Pancreas (tissue), 10 donors: ENCODE measurements around the gene CHST8. TPM values are rescaled to one million over a fixed set of nuclear protein-coding genes. Genes with fewer than 3 reads are reported as not detected.

Experiments used
- ATAC-seq, 4 donors: fragments of 200-7000 bp; cut with Tn5 transposase; one replicate each; pipeline versions ENCODE4 v1.8.0 to v1.9.1; 2020; ENCODE audit warnings: mild to moderate bottlenecking in 4 of 4, moderate library complexity in 4 of 4
- DNase-seq, 6 donors: peaks; one replicate each; pipeline ENCODE4 v3.0.0-alpha.2; 2020
- FAIRE-seq: peaks from 2 replicates; lab custom pipeline; 2012; peaks lifted over from hg19 to GRCh38; lab: Jason Lieb, UNC
- H3K27ac ChIP-seq, 4 donors: fragments of 200-600 bp; sonication (generic); 1 replicate in 3 of 4; 2 replicates in 1 of 4; pipeline versions ENCODE4 v1.5.0 to v1.8.0; 2020
- H3K27me3 ChIP-seq, 4 donors: fragments of 200-600 bp; one replicate each; pipeline ENCODE4 v1.8.0; 2021
- H3K36me3 ChIP-seq, 3 donors: fragments of 200-600 bp; sonication (generic) in 1 of 3; one replicate each; pipeline versions ENCODE4 v1.5.0 to v1.8.0; 2020 to 2021
- H3K4me1 ChIP-seq, 3 donors: fragments of 200-600 bp; one replicate each; pipeline ENCODE4 v1.8.0; 2021
- H3K4me3 ChIP-seq, 4 donors: fragments of 200-600 bp; sonication (generic) in 2 of 4; one replicate each; pipeline versions ENCODE4 v1.5.0 to v1.8.0; 2020 to 2021
- H3K9me3 ChIP-seq, 4 donors: fragments of 200-600 bp; one replicate each; pipeline ENCODE4 v1.8.0; 2021
- CTCF ChIP-seq, 4 donors: fragments of 200-600 bp; sonication (generic) in 3 of 4; IDR thresholded peaks; one replicate each; pipeline versions ENCODE4 v1.5.0 to v1.8.0; 2021; ENCODE audit warnings: antibody characterized with exemption in 4 of 4
- WGBS, 2 donors: extraction: QIAGEN DNeasy Blood & Tissue Kit; methylation state at CpG; one replicate each; pipeline ENCODE4 v1.1.7; 2013; 5-methylcytosine and 5-hydroxymethylcytosine counted together
- intact Hi-C, 3 donors: fragments of 100-400 bp; cut with DNase I; formaldehyde crosslinking; loops; one replicate each; pipeline versions ENCODE4 v1.11.1 to v1.14.2; 2022
- polyA plus RNA-seq, 2 donors: library from polyadenylated mRNA; stranded (reverse); fragments of 200-250 nt; gene quantifications; one replicate each; pipeline ENCODE4 v1.2.3, GENCODE V29; 2013
- total RNA-seq, 6 donors: library from RNA; stranded (reverse); fragmentation: NEBNext Ultra II Directional in 4 of 6; extraction: Animal tissue kit (Norgen Biotek cat#: 25700) in 4 of 6; gene quantifications; one replicate each; pipeline versions ENCODE4 v1.2.1 to v1.2.4, GENCODE V29; 2021 to 2023
- donor health status: healthy with polysubstance abuse.
- donor health status: DM: no; HTN: no; CAD: no; lungs with moderate emphysema.
- donor health status: DM: no; HTN: no; CAD: no.
- donor health status: control.
- donor health status: control.
- donor health status: Bipolar disorder and iron deficiency.
- donor health status: DM: yes; HTN: yes; CAD: no.
- donor health status: DM: no; HTN: no; CAD: no.
- donor health status: DM: no; HTN: no; CAD: no.
- donor health status: DM: yes; HTN: yes; CAD: no.

The CHST8 gene
- total and polyA plus RNA-seq, 8 donors: 0.41 to 3.6 (median 0.89) TPM

- WGBS, 2 donors: 39 to 57% methylated on average over 5 of the region's 5 CpGs
- DNase-seq (no peak), FAIRE-seq (no peak), ATAC-seq (no peak)
- no peak overlapping the region for H3K27ac ChIP-seq
- intact Hi-C loops: no loop called here
- no peaks in the 10 kb centered on the region for H3K4me1 ChIP-seq
- no peaks in the 10 kb centered on the region for H3K36me3 ChIP-seq
- H3K27me3 ChIP-seq: no peaks in the 10 kb centered on the region
- TF ChIP-seq CTCF (IDR thresholded peaks at IDR 0.05): no peak
- H3K4me3 ChIP-seq: no peak overlapping the region
- no peaks in the 10 kb centered on the region for H3K9me3 ChIP-seq
These were observed 56.1 kb downstream of the CHST8 start for GRCh38 chr19:33677745-33678426.

GRCh38 chr19:33678796-33679585 lies 57.2 kb downstream of the CHST8 start:
- no peak for FAIRE-seq
- Histone ChIP-seq H3K27ac (no peak overlapping the region), H3K4me1 (no peaks in the 10 kb centered on the region), H3K36me3 (no peaks in the 10 kb centered on the region), H3K27me3 (no peaks in the 10 kb centered on the region), H3K4me3 (no peak overlapping the region), H3K9me3 (no peaks in the 10 kb centered on the region)
- 59 to 72% methylated on average over 12 of the region's 12 CpGs for WGBS, 2 donors
- DNase-seq: peak in 1 of 6 donors; percentile 21
- no peak for TF ChIP-seq CTCF (IDR thresholded peaks at IDR 0.05)
- intact Hi-C loops: no loop called here
- peak in 1 of 4 donors; percentile 37 for ATAC-seq

GRCh38 chr19:33679696-33680095 lies 57.9 kb downstream of the CHST8 start:
- Histone ChIP-seq H3K27me3 (no peaks in the 10 kb centered on the region), H3K36me3 (no peaks in the 10 kb centered on the region), H3K4me1 (no peaks in the 10 kb centered on the region), H3K27ac (no peak overlapping the region), H3K4me3 (no peak overlapping the region), H3K9me3 (no peaks in the 10 kb centered on the region)
- ATAC-seq: no peak
- intact Hi-C loops: no loop called here
- FAIRE-seq: no peak
- 53 to 63% methylated on average over 5 of the region's 5 CpGs for WGBS, 2 donors
- no peak for TF ChIP-seq CTCF (IDR thresholded peaks at IDR 0.05)
- no peak for DNase-seq

- Histone ChIP-seq H3K9me3 (no peaks in the 10 kb centered on the region), H3K27me3 (peaks cover 0 to 5% (median 0%) of the 10 kb centered on the region in 4 donors), H3K4me1 (no peaks in the 10 kb centered on the region), H3K36me3 (no peaks in the 10 kb centered on the region), H3K4me3 (no peak overlapping the region), H3K27ac (no peak overlapping the region)
- intact Hi-C loops: no loop called here
- no peak for FAIRE-seq
- WGBS, 2 donors: 42 to 61% methylated on average over 3 of the region's 3 CpGs
- ATAC-seq: no peak
- no peak for DNase-seq
- no peak for TF ChIP-seq CTCF (IDR thresholded peaks at IDR 0.05)
These were observed 59.4 kb downstream of the CHST8 start for GRCh38 chr19:33681081-33681680.
